NOMO-1 treated with DMSO at 0.1 percent for 48 hours (cell line): ENCODE data around the gene PKD1L1.
"Not testable (repeated sequence)": the region's sequence is repeated elsewhere in the genome, so short reads cannot be mapped to it uniquely, and the experiment has no call there.

Experiments used
- DNase-seq: peaks from one replicate; lab custom pipeline; 2025; ENCODE audit not compliant: unreplicated experiment; lab: John Stamatoyannopoulos, UW

PKD1L1 gene

DNA sequence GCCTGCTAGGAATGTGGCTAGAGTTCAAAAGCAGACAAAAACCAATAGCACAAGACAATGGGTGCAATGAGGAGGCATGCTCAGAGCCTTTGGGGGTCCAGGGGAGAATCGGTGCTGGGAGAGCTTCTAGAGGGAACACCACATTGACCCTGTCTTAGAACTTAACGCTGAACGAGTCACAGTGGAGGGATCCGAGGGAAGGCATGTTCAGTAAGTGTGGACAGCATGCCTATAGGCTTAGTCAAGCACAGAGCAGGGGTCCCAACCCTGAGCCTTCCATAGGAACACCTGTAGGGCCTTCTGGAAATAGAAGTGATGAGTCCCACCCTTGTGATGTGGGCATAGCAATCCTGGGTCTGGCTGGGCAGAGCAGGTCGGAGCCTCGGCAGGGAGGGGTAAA is 148.7 kb downstream of the PKD1L1 start:
- DNase-seq = no peak

DNA sequence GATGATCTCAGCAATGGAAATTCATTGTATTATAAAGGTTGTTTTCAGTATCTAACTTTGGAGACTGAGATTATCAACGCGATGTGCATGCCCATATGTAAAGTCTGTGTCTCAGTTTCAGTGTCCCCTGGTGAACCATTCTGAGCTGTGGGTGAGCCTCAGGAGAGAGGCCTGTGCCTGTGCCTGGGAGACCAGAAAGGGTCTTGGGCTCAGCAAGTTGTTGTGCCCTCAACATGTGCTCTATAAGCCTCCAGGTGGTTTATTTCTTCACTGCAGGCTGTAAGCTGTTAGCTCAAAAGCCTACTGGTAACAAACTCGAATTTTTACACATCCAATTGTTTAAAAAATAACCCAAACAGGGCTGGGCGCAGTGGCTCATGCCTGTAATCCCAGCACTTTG is 151.9 kb downstream of the PKD1L1 start:
- DNase-seq = no peak

DNA sequence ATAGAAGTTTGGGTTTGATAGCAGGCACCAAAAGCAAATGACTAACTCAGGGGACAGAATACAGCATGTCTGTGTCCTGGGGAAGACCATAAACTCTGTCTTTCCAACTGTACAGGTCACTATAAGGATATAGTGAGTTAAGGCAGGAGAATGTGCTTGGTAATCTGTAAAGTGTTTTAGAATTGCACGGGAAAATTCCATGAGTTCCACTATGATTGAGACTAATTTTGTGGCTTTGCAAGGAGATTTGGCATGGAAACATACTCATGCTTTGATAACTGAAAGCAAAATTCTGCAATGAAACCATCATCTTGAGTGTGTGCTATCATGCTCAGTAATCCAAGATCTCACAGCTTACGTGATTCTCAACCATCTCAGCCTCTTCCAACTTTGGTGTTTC is 152.6 kb downstream of the PKD1L1 start:
- DNase-seq = no peak

DNA sequence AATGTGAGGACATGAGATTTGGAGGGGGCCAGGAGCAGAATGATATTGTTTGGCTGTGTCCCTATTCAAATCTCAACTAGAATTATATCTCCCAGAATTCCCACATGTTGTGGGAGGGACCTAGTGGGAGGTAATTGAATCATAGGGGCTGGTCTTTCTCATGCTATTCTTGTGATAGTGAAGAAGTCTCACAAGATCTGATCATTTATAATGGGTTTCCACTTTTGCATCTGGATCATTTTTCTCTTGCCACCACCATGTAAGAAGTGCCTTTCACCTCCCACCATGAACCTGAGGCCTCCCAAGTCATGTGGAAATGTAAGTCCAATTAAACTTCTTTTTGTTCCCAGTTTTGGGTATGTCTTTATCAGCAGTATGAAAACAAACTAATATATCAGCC is 153.1 kb downstream of the PKD1L1 start:
- not testable (repeated sequence) for DNase-seq

DNA sequence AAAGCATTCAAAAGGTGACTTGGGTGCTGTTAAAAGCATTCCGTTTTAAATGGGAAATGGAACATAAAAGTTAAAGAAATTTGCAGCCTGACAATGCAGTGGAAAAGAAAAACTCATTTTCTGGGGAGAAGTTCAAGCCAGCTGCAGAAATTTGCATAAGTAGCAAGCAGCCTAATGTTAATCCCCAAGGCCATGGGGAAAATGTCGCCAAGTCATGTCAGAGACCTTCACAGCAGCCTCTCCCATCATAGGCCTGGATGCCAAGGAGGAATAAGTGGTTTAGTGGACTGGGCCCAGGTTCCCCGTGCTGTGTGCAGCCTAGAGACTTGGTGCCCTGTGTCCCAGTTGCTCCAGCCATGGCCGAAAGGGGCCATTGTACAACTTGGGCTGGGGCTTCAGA is 154.2 kb downstream of the PKD1L1 start:
- DNase-seq = no peak

DNA sequence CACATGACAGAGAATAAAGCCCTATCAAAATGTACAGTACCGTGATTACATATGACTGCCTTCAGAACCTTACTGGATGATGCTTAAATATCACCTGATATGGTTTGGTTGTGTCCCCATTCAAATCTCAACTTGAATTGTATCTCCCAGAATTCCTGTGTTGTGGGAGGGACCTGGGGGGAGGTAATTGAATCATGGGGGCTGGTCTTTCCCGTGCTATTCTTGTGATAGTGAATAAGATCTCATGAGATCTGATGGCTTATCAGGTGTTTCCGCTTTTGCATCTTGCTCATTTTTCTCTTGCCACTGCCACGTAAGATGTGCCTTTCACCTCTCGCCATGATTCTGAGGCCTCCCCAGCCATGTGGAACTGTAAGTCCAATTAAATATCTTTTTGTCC is 155.1 kb downstream of the PKD1L1 start:
- not testable (repeated sequence) for DNase-seq

DNA sequence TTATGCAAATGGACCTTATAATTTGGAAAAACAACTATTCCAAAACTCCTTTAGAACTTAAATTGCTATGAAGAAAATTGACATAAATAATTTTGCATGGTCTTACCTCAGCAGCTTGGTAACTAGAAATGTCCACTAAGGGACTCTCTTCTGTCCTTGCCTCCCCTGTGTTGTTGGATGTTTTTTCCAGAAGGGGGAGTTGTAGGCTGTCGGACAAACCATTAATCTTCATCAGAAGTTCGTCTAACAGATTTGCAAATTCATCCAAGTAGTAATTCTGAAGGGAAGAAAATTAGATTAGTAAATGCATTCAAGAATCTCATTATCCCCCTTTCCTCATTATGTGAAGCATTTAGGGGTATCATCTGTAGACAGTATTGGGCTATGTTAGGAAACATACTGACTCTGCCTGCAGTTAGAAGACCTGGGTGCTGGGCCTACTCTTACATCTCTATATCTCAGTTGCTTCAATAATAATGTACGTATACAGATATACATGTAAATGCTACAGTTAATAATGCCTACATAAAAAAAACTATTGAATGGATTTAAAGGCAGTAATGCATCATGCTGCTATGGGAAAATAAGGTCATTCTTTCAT is 155.6 kb downstream of the PKD1L1 start:
- no peak for DNase-seq

DNA sequence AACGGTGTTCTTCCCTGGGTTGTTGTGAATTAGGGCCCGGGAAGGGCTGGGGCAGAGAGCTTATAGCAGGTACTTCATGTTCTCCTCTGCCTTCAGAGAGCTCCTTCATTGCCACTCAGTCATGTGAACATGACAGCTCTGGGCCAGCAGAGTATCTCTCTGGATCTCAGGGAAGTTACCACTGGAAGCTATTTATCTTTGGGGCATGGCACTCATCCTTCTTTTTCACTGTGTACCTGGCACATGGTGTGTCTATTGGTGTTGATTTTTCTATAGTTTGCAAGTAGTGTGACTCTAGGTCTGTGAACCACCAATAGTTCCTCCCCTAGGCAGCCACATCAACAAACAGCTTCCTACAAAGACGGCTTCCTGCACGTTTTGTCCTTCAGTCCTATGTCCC is 156.6 kb downstream of the PKD1L1 start:
- no peak for DNase-seq

DNA sequence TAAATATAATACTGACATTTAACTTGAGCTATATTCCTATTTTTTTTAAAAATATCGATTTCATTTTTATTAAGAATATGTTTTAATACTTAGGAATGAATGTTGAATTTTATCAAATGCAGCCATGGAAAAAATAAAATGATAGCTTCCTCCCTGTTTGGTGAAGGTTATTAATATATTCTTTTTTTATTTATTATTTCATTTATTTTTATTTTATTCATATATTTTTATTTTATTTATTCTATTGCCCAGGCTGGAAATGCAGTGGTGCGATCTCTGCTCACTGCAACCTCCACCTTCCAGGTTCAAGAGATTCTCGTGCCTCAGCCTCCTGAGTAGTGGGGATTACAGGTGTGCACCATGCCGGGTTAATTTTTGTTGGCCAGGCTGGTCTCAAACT is 160.2 kb downstream of the PKD1L1 start:
- DNase-seq = no peak

DNA sequence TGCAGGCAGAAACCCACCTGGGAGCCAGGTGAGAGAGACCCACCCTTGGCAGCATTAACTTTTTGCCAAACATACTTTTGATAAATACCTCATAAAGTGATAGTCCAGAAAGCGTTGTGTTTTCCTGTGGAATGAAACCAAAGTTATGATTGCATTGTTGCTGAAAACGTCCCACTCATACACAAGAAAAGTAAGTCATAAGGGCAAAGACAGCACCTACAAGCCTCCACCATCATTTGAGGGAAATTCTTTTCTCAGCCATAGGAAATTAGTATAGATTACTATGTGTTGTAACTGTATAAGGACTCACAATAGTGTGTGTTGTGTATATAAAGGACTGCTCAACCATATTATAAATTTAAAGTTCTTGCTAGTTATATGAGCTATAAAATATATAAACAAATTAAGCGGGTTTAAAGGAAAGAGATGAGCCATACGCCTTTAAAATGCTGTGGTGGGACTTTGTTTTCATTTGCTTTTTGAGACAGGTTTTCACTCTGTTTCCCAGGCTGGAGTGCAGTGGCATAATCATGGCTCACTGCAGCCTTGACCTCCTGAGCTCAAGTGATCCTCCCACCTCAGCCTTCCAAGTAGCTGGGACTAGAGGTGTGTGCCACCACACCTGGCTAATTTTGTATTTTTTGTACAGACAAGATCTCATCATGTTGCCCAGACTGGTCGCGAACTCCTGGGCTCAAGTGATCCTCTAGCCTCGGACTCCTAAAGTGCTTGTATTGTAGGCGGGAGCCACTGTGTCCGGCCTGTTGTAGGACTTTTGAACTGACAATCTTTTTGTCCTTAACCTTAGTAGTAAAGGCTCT is 160.8 kb downstream of the PKD1L1 start:
- DNase-seq = no peak

DNA sequence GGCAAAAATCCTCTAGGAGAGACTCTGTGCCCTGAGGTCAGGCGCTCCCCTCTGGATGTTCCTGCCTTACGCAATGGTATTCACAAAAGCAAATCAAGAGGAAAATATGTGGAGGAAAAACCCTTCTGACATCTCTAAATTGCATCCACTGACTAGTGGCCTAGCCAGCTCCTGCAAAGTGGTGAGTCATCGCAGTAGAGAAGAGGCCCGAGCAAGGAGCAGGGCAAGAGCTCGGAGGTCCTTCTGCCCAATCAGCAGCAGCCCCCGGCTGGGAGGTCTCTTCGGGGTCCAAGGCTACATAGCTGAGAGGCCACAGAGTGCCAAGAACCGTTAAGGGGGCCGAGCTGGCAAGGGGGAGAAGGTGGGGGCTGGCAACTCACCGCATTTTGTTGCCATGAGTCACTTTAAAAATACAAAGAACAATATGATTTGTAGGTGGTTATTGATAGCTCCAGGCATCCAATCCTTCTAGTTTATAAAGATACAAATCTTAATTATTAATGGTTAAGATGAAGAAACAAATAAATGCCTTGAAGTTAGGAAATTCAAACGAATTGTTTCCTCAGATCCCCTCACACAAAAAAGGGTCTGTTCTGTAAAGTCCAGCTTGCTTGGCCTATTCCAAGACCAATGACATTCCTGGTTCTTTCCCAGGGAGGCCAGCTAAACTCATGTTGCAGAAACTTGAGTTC is 161.6 kb downstream of the PKD1L1 start:
- no peak for DNase-seq

DNA sequence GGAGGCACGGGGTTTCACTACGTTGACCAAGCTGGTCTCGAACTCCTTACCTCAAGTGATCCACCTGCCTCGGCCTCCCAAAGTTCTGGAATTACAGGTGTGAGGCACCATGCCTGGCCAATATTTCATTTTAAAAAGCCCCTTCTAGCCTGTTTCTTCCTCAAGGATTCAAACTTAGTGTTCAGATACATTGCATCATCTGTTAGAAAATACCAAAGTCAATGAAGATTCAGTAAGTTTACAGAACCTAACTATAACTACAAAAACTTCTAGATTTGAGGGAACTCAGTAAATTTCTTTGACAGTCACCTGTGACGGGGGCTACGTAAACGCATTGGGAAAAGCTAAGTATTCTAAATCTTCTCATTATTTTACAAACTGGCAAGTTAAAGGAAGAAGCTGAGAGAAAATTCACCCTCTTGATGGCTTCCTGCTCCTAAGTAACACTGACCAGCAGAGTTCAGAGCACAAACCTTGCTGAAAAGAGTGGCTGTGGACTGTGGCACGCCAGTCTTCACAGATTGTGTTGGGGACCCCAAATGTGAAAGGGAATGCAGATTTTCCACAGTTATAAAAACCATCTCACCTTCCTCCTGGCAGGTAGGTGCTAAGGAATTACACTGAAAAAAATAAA is 162.2 kb downstream of the PKD1L1 start:
- DNase-seq = no peak

DNA sequence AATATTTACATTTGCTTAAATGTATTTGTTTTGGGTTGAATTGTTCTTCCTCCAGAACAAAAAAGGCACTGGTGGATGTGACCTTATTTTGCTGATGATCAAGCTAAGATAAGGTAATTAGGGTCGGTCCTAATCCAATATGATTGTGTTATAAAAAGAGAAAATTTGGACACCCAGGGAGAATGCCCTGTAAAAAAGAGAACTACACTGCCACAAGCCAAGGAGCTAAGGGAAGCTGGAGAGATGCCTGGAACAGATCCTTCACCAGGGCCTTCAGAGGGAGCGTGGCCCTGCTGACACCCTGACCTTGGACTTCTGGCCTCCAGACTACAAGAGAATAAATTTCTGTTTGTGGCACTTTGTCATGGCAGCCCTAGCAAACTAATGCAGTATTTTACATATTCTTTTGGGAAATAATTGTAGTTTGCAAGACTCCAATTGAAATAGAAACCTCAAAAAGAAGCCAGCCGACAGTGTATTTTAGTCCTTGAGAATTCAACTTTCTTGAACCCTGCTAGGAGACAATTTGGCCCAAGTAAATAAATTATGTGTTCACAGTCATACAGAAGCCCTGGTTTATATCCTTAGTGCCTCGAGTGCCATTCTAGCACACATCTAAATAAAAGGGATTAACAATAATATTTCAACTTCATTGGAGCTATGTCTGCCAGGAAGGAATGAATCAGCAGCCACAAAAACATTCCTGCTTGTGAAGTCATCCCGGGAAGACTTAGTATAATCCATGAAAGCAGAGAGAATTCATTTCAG is 164.6 kb downstream of the PKD1L1 start:
- no peak for DNase-seq

DNA sequence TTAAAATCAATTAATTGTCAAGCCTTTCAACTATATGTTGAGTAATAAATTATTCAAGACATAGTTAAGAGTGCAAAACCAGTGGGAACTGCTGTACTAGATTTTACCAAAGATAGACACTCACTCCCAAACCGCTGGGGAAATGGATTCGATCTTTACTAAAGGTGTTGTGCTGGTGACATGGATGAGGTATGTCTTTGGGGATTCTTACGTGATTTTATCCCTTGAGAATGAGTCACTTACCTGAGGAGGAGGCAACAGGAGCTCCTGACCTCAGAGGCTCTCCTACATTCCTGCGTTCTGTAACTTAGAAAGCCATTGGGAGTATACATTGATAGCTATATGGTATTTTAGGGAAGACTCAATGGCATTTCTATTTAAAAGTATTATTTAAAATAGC is 165.5 kb downstream of the PKD1L1 start:
- no peak for DNase-seq

DNA sequence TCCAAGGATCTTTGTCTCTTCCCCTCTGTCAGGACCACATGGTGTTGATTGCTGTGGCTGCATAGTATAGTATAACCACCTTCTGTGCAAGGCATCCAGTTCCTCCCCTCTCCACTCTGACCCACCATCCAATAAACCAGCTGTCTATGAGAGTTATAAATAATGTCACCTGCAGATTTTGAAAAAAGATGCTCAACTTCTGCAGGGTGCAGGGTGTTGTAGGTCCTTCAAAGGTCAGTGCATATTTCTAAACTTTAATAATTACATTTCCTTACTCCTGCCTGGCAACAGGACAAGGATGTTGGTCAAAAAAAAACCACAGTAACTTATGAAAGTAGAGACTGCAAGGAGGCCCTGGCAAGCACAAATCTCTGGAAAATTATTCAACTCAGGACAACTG is 166.2 kb downstream of the PKD1L1 start:
- no peak for DNase-seq

DNA sequence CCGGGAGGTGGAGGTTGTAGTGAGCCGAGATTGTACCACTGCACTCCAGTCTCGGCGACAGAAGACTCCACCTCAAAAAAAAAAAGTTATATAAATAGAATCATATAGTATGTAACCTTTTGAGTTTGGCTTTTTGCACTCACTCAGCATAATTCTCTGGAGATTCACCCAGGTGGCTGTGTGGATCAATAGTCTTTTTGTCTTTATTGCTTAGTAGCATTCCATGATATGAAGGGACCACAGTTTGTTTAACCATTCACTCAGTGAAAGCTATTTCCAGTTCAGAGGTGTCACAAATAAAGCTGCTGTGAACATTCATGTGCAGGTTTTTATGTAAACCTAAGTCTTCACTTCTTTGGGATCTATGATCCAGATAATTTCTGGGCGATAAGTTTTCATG is 167.7 kb downstream of the PKD1L1 start:
- no peak for DNase-seq

DNA sequence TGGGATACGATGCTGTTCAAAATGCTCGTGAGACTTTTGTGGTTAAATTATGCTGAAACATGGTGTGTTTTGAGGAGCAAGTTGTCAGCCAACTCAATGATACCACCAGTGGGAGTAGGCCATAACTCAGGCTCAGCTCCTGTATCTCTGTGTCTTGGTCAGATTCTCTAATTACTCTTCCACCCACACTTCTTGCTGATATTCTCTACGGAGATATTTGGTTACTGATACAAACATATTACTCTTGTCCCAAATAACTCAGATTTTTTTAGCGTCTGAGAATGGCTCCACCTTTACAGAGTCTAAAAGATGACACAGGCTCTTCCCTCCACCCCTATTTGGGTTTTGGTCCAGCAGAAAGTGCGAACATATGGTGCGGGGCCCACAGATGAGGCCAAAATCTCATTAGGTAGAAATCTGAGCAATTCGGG is 168.9 kb downstream of the PKD1L1 start:
- DNase-seq = no peak

DNA sequence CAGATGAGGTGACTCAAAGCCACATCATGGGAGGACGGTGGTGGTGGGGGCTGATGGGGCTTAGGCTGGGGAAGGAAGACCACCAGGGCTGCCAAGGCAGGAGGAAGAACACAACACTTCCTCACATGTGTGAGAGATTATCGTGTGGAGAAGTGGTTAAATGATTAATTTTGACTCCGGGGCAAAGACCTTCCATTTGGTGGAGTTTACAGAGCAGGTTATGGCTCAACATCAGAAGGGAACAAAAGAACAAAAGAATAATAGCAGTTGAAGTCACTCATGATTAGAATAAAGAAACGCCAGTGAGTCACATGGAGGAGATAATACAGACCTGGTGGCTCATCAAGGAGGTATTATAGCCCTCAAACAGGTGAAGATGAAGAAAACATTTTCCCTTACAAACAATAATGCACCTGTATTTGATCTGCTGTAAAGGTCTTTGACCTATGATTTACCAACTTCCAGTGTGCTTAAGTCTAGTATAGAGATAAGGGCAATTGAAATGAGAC is 170.1 kb downstream of the PKD1L1 start:
- DNase-seq = no peak

DNA sequence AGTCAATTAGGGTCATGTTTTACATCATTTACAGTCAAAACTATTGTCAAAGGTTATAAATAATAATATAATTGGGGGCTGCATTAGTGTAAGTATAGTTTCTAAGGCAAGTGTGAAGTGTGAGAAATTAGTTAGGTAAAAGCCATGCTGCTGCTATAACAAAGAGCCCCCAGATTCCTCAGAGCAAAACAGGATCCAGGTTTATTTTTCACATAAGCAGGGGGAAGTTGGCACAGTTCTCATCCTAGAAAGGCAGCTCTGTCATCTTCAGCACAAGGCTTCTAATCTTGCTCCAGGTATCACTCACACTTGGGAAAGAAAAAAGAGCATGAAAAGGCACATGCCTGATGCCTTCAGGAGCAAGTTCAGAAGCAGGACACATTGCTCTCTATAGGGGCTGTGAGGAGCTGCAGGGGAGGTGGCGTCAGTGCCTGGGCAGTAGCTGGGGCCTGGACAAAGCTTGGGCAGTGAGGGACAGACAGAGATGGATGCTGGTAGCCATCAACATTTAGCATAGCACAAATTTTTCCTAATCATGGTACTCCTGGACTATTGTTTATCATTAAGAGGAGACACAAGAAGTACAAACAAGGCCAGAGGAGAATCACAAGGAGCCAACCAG is 170.6 kb downstream of the PKD1L1 start:
- DNase-seq = no peak

DNA sequence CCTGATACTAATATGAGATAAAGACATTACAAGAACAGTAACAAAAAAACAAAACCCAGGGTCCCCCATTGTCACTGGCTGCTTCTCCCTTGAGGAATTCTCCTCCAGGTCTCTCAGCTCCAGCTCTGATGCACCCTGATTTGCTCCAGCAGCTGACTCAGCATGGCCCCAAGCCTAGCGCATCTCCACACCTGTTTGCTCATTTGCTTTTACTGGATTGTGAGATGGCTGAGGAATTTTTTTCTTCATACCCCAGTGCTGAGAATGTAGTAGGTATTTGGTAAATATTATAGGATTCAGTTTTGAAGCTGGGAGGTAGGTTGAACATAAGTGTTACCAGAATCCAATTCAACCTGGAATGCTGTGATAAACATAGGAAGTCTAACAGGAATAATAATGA is 171.9 kb downstream of the PKD1L1 start:
- no peak for DNase-seq
